Measurements from ENCODE around the gene ARL1.
"Not testable (repeated sequence)": the region's sequence is repeated elsewhere in the genome, so short reads cannot be mapped to it uniquely, and the experiment has no call there.

ARL1 gene

DNA sequence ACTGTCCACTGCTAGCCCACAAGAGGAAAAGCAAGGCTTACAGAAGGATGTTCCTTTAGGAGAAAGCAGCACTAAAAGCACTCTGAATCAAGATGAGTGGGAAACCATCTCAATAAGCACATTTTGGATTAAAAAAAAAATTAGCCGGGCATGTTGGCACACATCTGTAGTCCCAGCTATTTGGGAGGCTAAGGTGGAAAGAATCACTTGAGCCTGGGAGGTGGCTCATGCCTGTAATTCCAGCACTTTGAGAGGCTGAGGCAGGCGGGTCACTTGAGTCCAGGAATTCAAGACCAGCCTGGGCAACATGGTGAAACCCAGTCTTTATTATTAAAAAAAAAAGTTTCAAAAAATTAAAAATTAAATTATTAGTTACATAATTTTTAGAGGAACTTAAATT is 17.0 kb upstream of the ARL1 start:
- TF ChIP-seq, protein P1, sequence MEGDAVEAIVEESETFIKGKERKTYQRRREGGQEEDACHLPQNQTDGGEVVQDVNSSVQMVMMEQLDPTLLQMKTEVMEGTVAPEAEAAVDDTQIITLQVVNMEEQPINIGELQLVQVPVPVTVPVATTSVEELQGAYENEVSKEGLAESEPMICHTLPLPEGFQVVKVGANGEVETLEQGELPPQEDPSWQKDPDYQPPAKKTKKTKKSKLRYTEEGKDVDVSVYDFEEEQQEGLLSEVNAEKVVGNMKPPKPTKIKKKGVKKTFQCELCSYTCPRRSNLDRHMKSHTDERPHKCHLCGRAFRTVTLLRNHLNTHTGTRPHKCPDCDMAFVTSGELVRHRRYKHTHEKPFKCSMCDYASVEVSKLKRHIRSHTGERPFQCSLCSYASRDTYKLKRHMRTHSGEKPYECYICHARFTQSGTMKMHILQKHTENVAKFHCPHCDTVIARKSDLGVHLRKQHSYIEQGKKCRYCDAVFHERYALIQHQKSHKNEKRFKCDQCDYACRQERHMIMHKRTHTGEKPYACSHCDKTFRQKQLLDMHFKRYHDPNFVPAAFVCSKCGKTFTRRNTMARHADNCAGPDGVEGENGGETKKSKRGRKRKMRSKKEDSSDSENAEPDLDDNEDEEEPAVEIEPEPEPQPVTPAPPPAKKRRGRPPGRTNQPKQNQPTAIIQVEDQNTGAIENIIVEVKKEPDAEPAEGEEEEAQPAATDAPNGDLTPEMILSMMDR (IDR thresholded peaks at IDR 0.05; ENCODE audit: insufficient read depth, low read depth, low read length, missing control alignments) = no peak
- no peak overlapping the region for H3K4me3 ChIP-seq (ENCODE audit: low read length)
- no peak for DNase-seq (ENCODE audit: low read depth)

DNA sequence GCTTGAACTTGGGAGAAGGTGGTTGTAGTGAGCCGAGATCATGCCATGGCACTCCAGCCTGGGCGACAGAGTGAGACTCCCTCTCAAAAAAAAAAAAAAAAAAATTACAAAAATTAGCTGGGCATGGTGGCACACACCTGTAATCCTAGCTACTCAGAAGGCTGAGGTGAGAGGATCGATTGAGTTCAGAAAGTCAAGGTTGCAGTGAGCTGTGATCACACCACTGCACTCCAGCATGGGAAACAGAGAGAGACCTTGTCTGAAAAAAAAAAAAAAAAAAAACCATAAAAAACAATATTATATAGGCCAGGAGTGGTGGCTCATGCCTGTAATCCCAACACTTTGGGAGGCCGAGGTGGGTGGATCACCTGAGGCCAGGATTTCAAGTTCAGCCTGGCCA is 14.5 kb upstream of the ARL1 start:
- not testable (repeated sequence) for DNase-seq (ENCODE audit: low read depth); H3K4me3 ChIP-seq (ENCODE audit: low read length)

DNA sequence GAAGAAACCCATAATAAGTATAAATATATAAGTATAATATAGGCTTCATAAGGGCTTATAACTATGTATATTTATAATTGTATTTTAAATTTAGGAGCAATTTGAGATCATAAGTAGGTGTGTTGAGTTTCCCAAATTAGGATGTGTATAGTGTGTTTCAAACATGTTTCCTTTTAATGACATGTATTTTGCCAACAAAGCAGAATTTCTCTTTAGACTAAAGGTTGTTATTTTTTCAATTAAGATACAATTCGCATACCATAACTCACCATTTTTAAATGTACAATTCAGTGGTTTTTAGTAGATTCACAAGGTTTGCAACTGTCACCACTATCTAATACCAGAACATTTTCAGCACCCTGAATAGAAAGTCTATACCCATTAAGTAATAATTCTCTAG is 7.7 kb upstream of the ARL1 start:
- TF ChIP-seq, protein P1 (IDR thresholded peaks at IDR 0.05; ENCODE audit: insufficient read depth, low read depth, low read length, missing control alignments) = no peak
- DNase-seq (ENCODE audit: low read depth) = no peak
- no peak overlapping the region for H3K4me3 ChIP-seq (ENCODE audit: low read length)

DNA sequence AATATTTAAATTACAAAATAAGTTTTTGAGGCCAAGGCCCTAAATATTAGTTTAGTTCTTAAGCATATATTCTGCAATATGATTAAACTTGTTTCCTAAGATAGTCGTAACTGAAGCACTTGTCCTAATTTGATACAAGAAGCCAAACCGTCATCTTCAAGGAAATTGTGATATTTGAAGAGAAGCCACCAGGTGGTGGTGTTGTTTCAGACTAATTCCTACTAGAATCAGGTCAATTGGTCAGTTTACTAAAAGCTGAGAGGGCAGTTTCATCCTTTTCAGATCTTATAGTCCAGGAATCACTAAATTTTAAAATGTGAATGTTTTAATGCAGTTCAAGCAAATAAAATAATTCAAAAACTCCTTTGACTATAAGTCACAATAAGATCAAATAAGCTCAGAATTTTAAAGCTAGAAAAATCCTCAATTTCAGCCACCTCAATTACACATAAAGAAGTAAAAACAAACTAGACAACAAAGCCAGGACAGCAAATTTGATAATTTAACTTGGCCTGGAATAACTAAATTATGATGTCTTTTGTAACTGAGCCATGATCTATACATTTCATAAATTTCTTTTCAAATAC is 7.1 kb upstream of the ARL1 start:
- no peak overlapping the region for H3K4me3 ChIP-seq (ENCODE audit: low read length)
- DNase-seq (ENCODE audit: low read depth) = peak; percentile 66
- TF ChIP-seq, protein P1 (IDR thresholded peaks at IDR 0.05; ENCODE audit: insufficient read depth, low read depth, low read length, missing control alignments) = peak; percentile 60

DNA sequence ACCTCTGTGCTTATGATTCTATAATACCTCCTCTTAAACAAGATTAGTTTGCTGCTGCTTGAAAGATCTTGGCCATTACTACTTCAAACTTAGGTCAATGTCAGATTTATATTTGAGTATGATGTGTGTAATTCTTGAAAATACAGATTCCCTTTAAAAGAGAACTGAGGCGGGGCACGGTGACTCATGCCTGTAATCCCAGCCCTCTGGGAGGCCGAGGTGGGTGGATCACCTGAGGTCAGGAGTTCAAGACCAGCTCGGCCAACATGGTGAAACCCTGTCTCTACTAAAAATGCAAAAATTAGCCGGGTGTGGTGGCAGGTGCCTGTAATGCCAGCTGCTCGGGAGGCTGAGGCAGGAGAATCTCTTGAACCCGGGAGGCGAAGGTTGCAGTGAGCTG is 2.6 kb upstream of the ARL1 start:
- DNase-seq (ENCODE audit: low read depth) = not testable (repeated sequence)

DNA sequence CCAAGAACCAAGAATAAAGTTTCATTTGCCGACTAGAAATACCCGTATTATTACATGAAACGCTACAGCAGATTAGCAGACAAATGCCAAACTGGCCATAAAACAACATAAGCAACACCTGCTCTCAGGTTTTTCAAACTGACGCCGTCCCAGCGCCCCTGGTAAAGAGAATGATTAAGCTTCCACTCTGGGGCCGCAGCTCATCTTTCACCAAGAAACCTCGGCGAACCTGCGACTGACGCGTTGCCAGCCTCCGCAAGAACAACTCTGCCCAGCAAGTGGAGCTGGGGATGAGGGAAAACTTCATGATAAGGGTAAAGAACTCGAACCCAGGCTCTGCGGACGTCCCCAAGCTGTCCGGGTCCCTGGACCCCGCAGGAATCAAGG is 530 bp downstream of the ARL1 start:
- no peak for DNase-seq (ENCODE audit: low read depth)

More for the DNA sequence above, 2.6 kb upstream of the ARL1 start:
- H3K4me3 ChIP-seq (ENCODE audit: low read length) = not testable (repeated sequence)

DNA sequence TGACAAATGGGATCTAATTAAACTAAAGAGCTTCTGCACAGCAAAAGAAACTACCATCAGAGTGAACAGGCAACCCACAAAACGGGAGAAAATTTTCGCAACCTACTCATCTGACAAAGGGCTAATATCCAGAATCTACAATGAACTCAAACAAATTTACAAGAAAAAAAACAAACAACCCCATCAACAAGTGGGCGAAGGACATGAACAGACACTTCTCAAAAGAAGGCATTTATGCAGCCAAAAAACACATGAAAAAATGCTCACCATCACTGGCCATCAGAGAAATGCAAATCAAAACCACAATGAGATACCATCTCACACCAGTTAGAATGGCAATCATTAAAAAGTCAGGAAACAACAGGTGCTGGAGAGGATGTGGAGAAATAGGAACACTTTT is 16.4 kb downstream of the ARL1 start:
- DNase-seq (ENCODE audit: low read depth); H3K4me3 ChIP-seq (ENCODE audit: low read length): not testable (repeated sequence)

More for the DNA sequence above, 530 bp downstream of the ARL1 start:
- TF ChIP-seq, protein P1 (IDR thresholded peaks at IDR 0.05; ENCODE audit: insufficient read depth, low read depth, low read length, missing control alignments) = no peak
- peak overlapping the region; percentile 93 for H3K4me3 ChIP-seq (ENCODE audit: low read length)

DNA sequence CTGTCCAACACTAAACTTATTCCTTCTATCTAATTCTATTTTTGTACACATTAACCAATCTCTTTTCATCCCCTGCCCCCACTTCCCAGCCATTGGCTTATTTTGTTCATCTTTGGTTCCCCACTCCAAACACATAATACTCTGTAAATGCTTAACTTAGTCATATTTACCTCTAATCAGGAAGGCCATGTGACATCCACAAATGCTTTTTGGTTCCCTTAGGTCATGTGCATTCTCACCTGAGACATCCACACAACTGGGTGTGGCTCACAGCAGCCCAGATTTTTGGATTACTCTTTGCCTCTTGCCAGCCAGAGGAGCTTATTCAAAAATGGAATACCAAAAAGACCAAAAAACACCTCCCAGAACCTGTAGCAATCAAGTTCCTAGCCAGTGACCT is 28.4 kb downstream of the ARL1 start:
- TF ChIP-seq, protein P1 (IDR thresholded peaks at IDR 0.05; ENCODE audit: insufficient read depth, low read depth, low read length, missing control alignments) = no peak
- no peak overlapping the region for H3K4me3 ChIP-seq (ENCODE audit: low read length)
- DNase-seq (ENCODE audit: low read depth) = no peak

DNA sequence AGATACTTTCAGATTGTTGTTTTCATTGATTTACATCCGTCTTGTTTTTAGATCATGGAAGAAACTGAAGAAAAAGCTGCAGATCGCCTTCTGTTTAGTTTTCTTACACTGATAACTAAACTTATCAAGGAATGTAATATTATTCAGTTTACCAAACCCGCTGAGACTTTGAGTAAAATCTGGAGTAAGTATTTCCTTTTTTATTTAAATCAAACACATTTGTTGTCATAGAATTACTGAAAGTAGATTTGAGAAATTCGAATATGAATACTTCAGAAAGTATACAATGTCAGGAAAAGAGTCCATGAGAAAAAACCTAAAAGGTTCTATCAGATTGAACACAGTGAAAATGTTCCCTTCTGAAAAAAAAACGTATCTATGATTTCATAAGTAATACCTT is 32.0 kb downstream of the ARL1 start:
- TF ChIP-seq, protein P1 (IDR thresholded peaks at IDR 0.05; ENCODE audit: insufficient read depth, low read depth, low read length, missing control alignments) = no peak
- no peak overlapping the region for H3K4me3 ChIP-seq (ENCODE audit: low read length)
- DNase-seq (ENCODE audit: low read depth) = no peak
